ENCODE data around the gene CEP131.

DNA sequence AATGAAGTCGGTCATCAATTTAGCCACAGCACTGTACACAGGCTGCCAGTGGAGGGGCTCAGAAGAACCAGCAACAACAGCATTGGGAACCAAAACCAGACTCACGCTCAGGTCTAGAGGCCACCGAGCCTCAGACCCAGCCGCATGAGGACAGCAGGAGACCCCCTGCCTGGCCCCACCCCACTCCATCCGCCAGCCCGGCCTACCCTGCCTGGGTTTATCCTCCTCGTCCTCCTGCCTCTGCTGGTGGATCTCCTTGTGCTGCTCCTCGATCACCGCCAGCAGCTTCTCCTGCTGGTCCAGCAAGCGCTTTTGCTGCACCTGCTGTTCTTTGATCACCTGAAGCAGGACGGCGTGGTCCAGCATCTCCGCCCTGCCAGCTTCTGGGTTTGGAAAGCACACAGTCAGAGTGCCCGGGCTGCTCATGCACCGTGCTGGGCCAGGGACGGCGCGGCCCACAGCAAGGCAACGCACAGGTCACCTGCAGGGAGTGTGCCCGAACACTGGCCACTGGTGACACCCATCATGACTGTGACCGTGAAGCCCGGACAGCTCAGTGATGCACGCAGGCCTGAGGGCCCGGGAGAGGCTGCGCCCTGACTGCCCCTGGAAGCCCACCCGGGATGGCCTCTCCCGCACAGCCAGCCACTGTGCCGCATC lies 24.0 kb upstream of the CEP131 start:
- TF ChIP-seq, protein P1, sequence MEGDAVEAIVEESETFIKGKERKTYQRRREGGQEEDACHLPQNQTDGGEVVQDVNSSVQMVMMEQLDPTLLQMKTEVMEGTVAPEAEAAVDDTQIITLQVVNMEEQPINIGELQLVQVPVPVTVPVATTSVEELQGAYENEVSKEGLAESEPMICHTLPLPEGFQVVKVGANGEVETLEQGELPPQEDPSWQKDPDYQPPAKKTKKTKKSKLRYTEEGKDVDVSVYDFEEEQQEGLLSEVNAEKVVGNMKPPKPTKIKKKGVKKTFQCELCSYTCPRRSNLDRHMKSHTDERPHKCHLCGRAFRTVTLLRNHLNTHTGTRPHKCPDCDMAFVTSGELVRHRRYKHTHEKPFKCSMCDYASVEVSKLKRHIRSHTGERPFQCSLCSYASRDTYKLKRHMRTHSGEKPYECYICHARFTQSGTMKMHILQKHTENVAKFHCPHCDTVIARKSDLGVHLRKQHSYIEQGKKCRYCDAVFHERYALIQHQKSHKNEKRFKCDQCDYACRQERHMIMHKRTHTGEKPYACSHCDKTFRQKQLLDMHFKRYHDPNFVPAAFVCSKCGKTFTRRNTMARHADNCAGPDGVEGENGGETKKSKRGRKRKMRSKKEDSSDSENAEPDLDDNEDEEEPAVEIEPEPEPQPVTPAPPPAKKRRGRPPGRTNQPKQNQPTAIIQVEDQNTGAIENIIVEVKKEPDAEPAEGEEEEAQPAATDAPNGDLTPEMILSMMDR (IDR thresholded peaks at IDR 0.05): no peak
- TF ChIP-seq, protein P2, sequence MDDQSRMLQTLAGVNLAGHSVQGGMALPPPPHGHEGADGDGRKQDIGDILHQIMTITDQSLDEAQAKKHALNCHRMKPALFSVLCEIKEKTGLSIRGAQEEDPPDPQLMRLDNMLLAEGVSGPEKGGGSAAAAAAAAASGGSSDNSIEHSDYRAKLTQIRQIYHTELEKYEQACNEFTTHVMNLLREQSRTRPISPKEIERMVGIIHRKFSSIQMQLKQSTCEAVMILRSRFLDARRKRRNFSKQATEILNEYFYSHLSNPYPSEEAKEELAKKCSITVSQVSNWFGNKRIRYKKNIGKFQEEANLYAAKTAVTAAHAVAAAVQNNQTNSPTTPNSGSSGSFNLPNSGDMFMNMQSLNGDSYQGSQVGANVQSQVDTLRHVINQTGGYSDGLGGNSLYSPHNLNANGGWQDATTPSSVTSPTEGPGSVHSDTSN (IDR thresholded peaks at IDR 0.05): no peak
- TF ChIP-seq JUN (IDR thresholded peaks at IDR 0.05): no peak

Measured in A549 (cell line).